Tibial nerve (tissue), 4 donors: Measurements from ENCODE around the gene THOC2. TPM values are rescaled to one million over a fixed set of nuclear protein-coding genes. Genes with fewer than 3 reads are reported as not detected.
"Not testable (repeated sequence)": the region's sequence is repeated elsewhere in the genome, so short reads cannot be mapped to it uniquely, and the experiment has no call there.

Experiments used
- DNase-seq, 2 donors: peaks; one replicate each; pipeline ENCODE4 v3.0.0-alpha.2; 2019; ENCODE audit warnings: low spot score in 2 of 2
- H3K27ac ChIP-seq, 4 donors: fragments of 200-600 bp; sonication (generic) in 3 of 4; one replicate each; pipeline ENCODE4 v1.5.1; 2017 to 2019; ENCODE audit warnings: mild to moderate bottlenecking in 1 of 4
- H3K27me3 ChIP-seq, 2 donors: fragments of 200-600 bp; sonication (generic) in 1 of 2; one replicate each; pipeline versions ENCODE4 v1.5.1 to v1.6.0; 2017 to 2019
- H3K36me3 ChIP-seq, 3 donors: fragments of 200-600 bp; sonication (generic); one replicate each; pipeline ENCODE4 v1.5.1; 2018 to 2019
- H3K4me1 ChIP-seq, 4 donors: fragments of 200-600 bp; sonication (generic) in 3 of 4; one replicate each; pipeline ENCODE4 v1.5.1; 2017 to 2019
- H3K4me3 ChIP-seq, 4 donors: fragments of 200-600 bp; sonication (generic) in 3 of 4; one replicate each; pipeline ENCODE4 v1.5.1; 2017 to 2019; ENCODE audit warnings: mild to moderate bottlenecking in 1 of 4, moderate library complexity in 1 of 4
- H3K9me3 ChIP-seq, 4 donors: fragments of 200-600 bp; sonication (generic) in 3 of 4; one replicate each; pipeline ENCODE4 v1.5.1; 2017 to 2019
- EP300 ChIP-seq, 2 donors: sonication (generic); formaldehyde crosslinking; IDR thresholded peaks; one replicate each; pipeline ENCODE4 v1.6.1; 2017; ENCODE audit warnings: antibody characterized with exemption in 2 of 2, mild to moderate bottlenecking in 1 of 2
- POLR2A ChIP-seq, 2 donors: fragments of 450-650 bp; IDR thresholded peaks; one replicate each; pipeline ENCODE4 v1.6.1; 2017; ENCODE audit warnings: antibody characterized with exemption in 2 of 2, mild to moderate bottlenecking in 2 of 2, moderate library complexity in 2 of 2
- WGBS, 2 donors: methylation state at CpG; one replicate each; pipeline ENCODE4 v1.1.5; 2018; 5-methylcytosine and 5-hydroxymethylcytosine counted together
- total RNA-seq, 4 donors: library from RNA; depleted of rRNA; stranded (reverse); fragments of >200 nt; gene quantifications; one replicate each; pipeline ENCODE4 v1.1.0, GENCODE V29; 2016
- TF ChIP-seq, protein P1 (sequence below), 5 experiments: fragments of 200-600 bp in 3 of 5; fragments of 450-650 bp in 2 of 5; sonication (generic) in 3 of 5; IDR thresholded peaks; one replicate each; pipeline ENCODE4 v1.5.1; 2016 to 2019; ENCODE audit warnings: antibody characterized with exemption in 5 of 5, mild to moderate bottlenecking in 3 of 5, moderate library complexity in 2 of 5

Gene THOC2
- total RNA-seq, 4 donors from 2014 or later = 74.4 to 93.3 (median 85.6) TPM

DNA sequence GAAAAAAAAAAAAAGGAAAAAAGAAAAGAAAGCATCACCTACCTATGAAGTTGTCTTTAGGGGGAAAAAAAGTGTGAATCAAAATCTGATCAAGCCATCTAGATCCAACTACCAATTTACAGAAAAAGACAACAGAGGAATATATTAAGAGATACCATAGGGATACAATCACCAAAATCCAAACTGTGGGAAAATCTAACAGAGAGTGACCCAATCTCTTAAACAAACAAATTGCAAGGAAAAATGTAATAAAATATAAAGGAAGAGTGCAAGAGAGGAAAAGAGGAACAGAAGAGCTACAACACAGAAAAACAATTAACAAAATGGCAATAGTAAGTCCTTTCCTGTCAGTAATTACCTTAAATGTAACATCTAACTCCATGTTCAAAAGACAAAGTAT lies 19.0 kb downstream of the THOC2 start:
- H3K27me3 ChIP-seq = no peaks in the 10 kb centered on the region
- no peak overlapping the region for H3K27ac ChIP-seq
- no peaks in the 10 kb centered on the region for H3K9me3 ChIP-seq
- no peak for TF ChIP-seq EP300 (IDR thresholded peaks at IDR 0.05)
- no peak for TF ChIP-seq POLR2A (IDR thresholded peaks at IDR 0.05)
- TF ChIP-seq, protein P1, sequence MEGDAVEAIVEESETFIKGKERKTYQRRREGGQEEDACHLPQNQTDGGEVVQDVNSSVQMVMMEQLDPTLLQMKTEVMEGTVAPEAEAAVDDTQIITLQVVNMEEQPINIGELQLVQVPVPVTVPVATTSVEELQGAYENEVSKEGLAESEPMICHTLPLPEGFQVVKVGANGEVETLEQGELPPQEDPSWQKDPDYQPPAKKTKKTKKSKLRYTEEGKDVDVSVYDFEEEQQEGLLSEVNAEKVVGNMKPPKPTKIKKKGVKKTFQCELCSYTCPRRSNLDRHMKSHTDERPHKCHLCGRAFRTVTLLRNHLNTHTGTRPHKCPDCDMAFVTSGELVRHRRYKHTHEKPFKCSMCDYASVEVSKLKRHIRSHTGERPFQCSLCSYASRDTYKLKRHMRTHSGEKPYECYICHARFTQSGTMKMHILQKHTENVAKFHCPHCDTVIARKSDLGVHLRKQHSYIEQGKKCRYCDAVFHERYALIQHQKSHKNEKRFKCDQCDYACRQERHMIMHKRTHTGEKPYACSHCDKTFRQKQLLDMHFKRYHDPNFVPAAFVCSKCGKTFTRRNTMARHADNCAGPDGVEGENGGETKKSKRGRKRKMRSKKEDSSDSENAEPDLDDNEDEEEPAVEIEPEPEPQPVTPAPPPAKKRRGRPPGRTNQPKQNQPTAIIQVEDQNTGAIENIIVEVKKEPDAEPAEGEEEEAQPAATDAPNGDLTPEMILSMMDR (IDR thresholded peaks at IDR 0.05) = no peak
- H3K4me1 ChIP-seq = peaks cover 0 to 5% (median 0%) of the 10 kb centered on the region in 4 donors
- no peak for DNase-seq
- H3K36me3 ChIP-seq = peaks cover 0 to 4% (median 0%) of the 10 kb centered on the region in 3 donors
- H3K4me3 ChIP-seq = no peak overlapping the region

DNA sequence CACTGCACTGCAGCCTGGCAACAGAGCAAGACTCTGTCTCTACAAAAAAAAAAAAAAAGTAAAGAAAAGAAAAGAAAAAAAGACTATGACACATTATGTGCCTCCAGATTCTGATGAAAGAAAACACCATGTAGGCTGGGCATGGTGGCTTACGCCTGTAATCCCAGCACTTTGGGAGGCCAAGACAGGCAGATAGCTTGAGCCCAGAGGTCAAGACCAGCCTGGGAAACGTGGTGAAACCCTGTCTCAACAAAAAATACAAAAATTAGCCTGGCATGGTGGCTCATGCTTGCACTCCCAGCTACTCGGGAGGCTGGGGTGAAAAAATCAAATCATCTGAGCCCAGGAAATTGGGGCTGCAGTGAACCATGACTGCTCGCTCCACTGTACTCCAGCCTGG lies 19.4 kb downstream of the THOC2 start:
- TF ChIP-seq POLR2A (IDR thresholded peaks at IDR 0.05) (no peak), EP300 (IDR thresholded peaks at IDR 0.05) (no peak)
- TF ChIP-seq, protein P1 (IDR thresholded peaks at IDR 0.05) = no peak
- peaks cover 0 to 4% (median 0%) of the 10 kb centered on the region in 3 donors for H3K36me3 ChIP-seq
- H3K27me3 ChIP-seq = no peaks in the 10 kb centered on the region
- H3K4me1 ChIP-seq = peaks cover 0 to 5% (median 0%) of the 10 kb centered on the region in 4 donors
- H3K4me3 ChIP-seq = no peak overlapping the region
- WGBS, 2 donors = 60 to 73% methylated on average over 4 of the region's 4 CpGs
- H3K27ac ChIP-seq = no peak overlapping the region
- H3K9me3 ChIP-seq = no peaks in the 10 kb centered on the region
- DNase-seq = no peak

DNA sequence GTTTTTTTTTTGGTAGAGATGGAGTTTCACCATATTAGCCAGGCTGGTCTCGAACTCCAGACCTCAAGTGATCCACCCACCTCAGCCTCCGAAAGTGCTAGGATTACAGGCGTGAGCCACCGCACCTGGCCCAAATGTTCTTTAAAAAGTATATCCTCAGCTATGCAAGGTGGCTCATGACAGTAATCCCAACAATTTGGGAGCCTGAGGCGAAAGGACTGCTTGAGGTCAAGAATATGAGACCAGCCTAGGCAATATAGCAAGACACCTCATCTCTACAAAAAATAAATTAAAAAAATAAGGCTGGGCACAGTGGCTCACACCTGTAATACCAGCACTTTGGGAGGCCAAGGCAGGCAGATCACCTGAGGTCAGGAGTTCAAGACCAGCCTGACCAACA lies 21.7 kb downstream of the THOC2 start:
- H3K36me3 ChIP-seq, H3K27ac ChIP-seq, H3K4me1 ChIP-seq, DNase-seq, H3K9me3 ChIP-seq, H3K4me3 ChIP-seq, H3K27me3 ChIP-seq: not testable (repeated sequence)
- WGBS, 2 donors = 90 to 100% methylated on average over 5 of the region's 5 CpGs

DNA sequence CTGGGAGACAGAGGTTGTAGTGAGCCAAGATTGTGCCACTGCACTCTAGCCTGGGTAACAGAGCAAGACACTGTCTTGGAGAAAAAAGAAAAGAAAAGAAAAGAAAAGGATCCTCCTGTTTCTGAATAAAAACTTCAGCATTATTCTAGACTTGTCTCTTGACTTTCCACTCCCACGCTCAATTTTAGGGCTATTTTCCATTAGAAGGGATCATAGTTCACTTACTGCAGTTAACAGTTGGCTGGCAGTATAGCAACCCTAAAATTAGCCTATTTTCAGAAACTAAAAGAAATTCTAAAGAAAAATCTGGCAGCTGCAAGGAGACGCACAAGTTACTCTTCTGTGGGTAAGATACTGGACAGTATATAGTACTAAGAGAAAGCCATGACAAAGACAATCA lies 28.1 kb downstream of the THOC2 start:
- no peak for DNase-seq
- TF ChIP-seq, protein P1 (IDR thresholded peaks at IDR 0.05) = no peak
- TF ChIP-seq POLR2A (IDR thresholded peaks at IDR 0.05) = no peak
- TF ChIP-seq EP300 (IDR thresholded peaks at IDR 0.05) = no peak
- Histone ChIP-seq H3K27me3 (no peaks in the 10 kb centered on the region), H3K36me3 (no peaks in the 10 kb centered on the region), H3K9me3 (no peaks in the 10 kb centered on the region), H3K4me1 (no peaks in the 10 kb centered on the region), H3K4me3 (no peak overlapping the region), H3K27ac (no peak overlapping the region)
- 56 to 63% methylated on average over 2 of the region's 2 CpGs for WGBS, 2 donors

DNA sequence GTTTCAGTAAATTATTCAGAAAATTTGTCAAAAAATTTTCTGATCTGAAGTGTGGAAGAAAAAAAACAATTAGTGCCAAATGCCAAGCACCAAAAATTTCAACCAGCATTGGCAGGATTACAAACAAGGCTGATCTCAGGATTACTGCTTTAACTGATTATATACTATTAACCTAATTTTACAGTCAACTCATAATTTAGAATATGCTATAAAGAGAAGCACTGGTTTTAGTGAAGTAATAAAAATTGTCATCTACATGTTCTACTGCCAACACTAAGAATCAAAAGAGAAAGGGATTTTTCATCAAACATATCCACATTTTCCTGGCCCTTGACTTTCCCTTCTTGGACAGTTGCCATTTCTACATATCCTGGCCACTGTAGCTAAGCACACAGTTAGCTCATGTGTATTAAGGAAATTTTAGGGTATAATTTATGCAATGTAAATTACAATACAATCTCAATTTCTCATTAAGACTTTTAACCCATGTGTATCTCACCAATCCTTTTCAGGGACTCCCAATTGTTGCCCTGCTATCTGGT lies 33.8 kb downstream of the THOC2 start:
- Histone ChIP-seq H3K4me1 (no peaks in the 10 kb centered on the region), H3K9me3 (no peaks in the 10 kb centered on the region), H3K27ac (no peak overlapping the region), H3K36me3 (peaks cover 0 to 3% (median 0%) of the 10 kb centered on the region in 3 donors), H3K4me3 (no peak overlapping the region), H3K27me3 (no peaks in the 10 kb centered on the region)
- DNase-seq = no peak
- TF ChIP-seq EP300 (IDR thresholded peaks at IDR 0.05) (no peak), POLR2A (IDR thresholded peaks at IDR 0.05) (no peak)
- TF ChIP-seq, protein P1 (IDR thresholded peaks at IDR 0.05) = no peak

DNA sequence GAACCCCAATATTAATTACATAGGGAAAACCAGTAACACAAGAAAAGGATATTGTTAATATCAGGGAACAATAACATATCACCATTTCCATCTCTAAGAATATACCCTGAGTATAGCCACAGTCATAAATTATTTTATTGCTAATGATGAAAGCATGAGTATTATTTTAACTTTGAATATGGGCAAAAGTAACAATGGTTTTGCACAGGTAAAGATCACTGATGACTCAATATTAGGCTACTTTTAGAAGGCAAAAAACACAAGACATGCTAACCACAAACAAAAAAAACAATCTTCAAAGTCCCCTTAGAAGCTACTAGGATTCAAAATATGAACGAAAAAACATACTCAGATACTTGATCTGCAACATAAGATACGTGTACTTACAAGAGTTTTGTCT lies 36.5 kb downstream of the THOC2 start:
- Histone ChIP-seq H3K4me3 (no peak overlapping the region), H3K27ac (no peak overlapping the region), H3K27me3 (no peaks in the 10 kb centered on the region), H3K4me1 (no peaks in the 10 kb centered on the region), H3K9me3 (no peaks in the 10 kb centered on the region), H3K36me3 (peaks cover 0 to 14% (median 0%) of the 10 kb centered on the region in 3 donors)
- WGBS, 2 donors = 65 to 88% methylated on average over 2 of the region's 2 CpGs
- TF ChIP-seq, protein P1 (IDR thresholded peaks at IDR 0.05) = no peak
- TF ChIP-seq POLR2A (IDR thresholded peaks at IDR 0.05) (no peak), EP300 (IDR thresholded peaks at IDR 0.05) (no peak)
- DNase-seq = no peak
